ENCODE data around the gene IQCF2.
"Not testable (repeated sequence)": the region's sequence is repeated elsewhere in the genome, so short reads cannot be mapped to it uniquely, and the experiment has no call there.

Gene IQCF2

DNA sequence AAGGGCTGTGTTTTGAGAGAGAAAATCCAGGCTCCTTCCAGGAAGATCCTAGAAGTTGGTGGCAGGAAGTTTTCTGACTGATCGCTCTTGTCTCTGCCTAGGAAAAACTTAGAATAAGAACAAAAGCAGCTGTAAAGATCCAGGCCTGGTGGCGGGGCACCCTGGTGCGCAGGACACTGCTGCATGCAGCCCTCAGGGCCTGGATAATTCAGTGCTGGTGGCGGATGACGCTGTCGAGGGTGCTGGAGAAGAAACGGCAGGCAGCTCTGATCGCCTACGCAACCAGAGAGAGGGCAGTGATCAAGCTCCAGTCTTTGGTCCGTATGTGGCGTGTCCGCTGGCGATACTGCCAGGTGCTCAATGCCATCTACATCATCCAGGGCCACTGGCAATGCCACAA lies 1.5 kb downstream of the IQCF2 start:
- no peak overlapping the region for H3K27ac ChIP-seq
- TF ChIP-seq CTCF (IDR thresholded peaks at IDR 0.05): no peak
- no peak for TF ChIP-seq ZFX (IDR thresholded peaks at IDR 0.05; ENCODE audit: borderline replicate concordance)

DNA sequence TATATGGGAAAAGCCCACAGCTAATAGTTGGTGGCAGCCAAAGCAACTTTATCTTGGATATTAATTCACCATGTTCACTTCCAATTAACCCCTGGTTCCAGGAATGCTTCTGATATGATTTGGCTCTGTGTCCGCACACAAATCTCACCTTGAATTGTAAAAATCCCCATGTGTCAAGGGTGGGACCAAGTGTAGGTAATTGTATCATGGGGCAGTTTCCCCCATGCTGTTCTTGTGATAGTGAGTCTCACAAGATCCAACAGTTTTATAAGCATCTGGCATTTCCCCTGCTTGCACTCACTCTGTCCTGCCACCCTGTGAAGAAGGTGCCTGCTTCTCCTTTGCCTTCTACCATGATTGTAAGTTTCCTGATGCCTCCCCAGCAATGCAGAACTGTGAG lies 7.5 kb downstream of the IQCF2 start:
- not testable (repeated sequence) for H3K27ac ChIP-seq

GRCh38 chr3:51869304-51869703 lies 7.9 kb downstream of the IQCF2 start:
- TF ChIP-seq CTCF (IDR thresholded peaks at IDR 0.05) (no peak), ZFX (IDR thresholded peaks at IDR 0.05; ENCODE audit: borderline replicate concordance) (no peak)

GRCh38 chr3:51873253-51873766 lies 11.9 kb downstream of the IQCF2 start:
- no peak overlapping the region for H3K27ac ChIP-seq
- no peak for TF ChIP-seq CTCF (IDR thresholded peaks at IDR 0.05)
- TF ChIP-seq ZFX (IDR thresholded peaks at IDR 0.05; ENCODE audit: borderline replicate concordance): no peak

More at GRCh38 chr3:51869304-51869703, 7.9 kb downstream of the IQCF2 start:
- H3K27ac ChIP-seq: no peak overlapping the region

DNA sequence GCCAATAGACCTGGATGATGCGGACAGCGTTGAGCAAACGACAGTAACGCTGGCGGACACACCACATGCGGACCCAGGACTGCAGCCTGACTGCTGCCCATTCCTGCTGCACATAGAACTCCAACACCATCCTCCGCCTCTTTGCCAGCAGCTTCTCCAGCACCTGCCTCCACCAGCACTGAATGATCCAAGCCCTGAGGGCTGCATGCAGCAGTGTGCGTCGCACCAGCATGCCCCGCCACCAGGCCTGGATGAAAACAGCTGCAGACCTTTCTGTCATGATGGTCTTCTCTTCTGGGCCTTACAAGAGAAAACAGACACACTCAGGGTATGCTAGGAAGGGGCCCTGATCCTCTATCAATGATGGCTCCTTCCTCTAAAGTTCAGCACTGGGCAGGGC lies 12.5 kb downstream of the IQCF2 start:
- TF ChIP-seq ZFX (IDR thresholded peaks at IDR 0.05; ENCODE audit: borderline replicate concordance) (no peak), CTCF (IDR thresholded peaks at IDR 0.05) (no peak)
- H3K27ac ChIP-seq: no peak overlapping the region

GRCh38 chr3:51874411-51874810 lies 13.0 kb downstream of the IQCF2 start:
- no peak overlapping the region for H3K27ac ChIP-seq
- no peak for TF ChIP-seq ZFX (IDR thresholded peaks at IDR 0.05; ENCODE audit: borderline replicate concordance)

DNA sequence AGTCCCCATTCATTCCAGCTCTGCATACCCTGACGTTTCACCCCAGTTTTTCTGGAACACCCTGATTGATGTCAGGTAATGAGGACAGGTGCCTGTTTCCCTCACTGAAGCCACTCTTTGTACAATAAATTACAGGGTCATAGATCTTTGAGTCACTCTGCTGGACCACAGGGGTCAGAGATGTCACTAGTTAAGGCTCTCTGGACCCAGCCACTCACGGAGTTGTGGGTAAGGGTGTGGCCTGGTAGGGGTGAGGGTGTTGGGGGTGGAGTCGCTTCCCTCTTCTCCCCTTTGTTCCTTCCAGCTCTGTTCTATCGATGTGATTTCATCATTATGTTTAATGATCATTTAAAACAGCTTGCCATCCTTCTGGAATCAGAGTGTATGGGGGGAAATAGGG lies 13.5 kb downstream of the IQCF2 start:
- TF ChIP-seq CTCF (IDR thresholded peaks at IDR 0.05) (no peak), ZFX (IDR thresholded peaks at IDR 0.05; ENCODE audit: borderline replicate concordance) (no peak)
- H3K27ac ChIP-seq: no peak overlapping the region

GRCh38 chr3:51875501-51875900 lies 14.1 kb downstream of the IQCF2 start, which contains the start of gene IQCF5:
Gene IQCF5 (minus strand): TSS chr3:51875601. CDS start chr3:51875531, 70 bp downstream.
- no peak within 1 kb of the TSS for H3K27ac ChIP-seq
- TF ChIP-seq CTCF (IDR thresholded peaks at IDR 0.05) (no peak), ZFX (IDR thresholded peaks at IDR 0.05; ENCODE audit: borderline replicate concordance) (no peak)

All from 22Rv1 (cell line).